CD4-positive, alpha-beta T cell treated with Interleukin-2 at 100 ng/mL for 4 hours (primary cell): Measurements from ENCODE around the gene SLC30A4.

Experiments used
- DNase-seq: peaks from one replicate; pipeline ENCODE4 v3.0.0-alpha.2; 2020; ENCODE audit warnings: low spot score

The SLC30A4 gene

GRCh38 chr15:45449916-45450867, 72.4 kb downstream of the SLC30A4 start:
- DNase-seq, result no peak

- no peak for DNase-seq
Measured at GRCh38 chr15:45449395-45449794, 73.2 kb downstream of the SLC30A4 start.

GRCh38 chr15:45448066-45448915, 74.3 kb downstream of the SLC30A4 start:
- peak; percentile 13 for DNase-seq

GRCh38 chr15:45443645-45444044, 78.9 kb downstream of the SLC30A4 start:
- DNase-seq, result no peak

- DNase-seq, result no peak
Measured at GRCh38 chr15:45442507-45443135, 79.9 kb downstream of the SLC30A4 start.

GRCh38 chr15:45441686-45442085, 80.9 kb downstream of the SLC30A4 start:
- no peak for DNase-seq

- no peak for DNase-seq
Measured at GRCh38 chr15:45441036-45441435, 81.5 kb downstream of the SLC30A4 start.

GRCh38 chr15:45439521-45440260, 82.9 kb downstream of the SLC30A4 start:
- DNase-seq, result no peak

- no peak for DNase-seq
Measured at GRCh38 chr15:45435124-45435903, 87.2 kb downstream of the SLC30A4 start.

GRCh38 chr15:45434078-45434567, 88.4 kb downstream of the SLC30A4 start:
- DNase-seq, result no peak

GRCh38 chr15:45431511-45431910, 91.0 kb downstream of the SLC30A4 start:
- no peak for DNase-seq

GRCh38 chr15:45429941-45430792, 92.4 kb downstream of the SLC30A4 start:
- DNase-seq, result peak; percentile 84
